Measurements from ENCODE around the gene TSC2. TPM values are rescaled to one million over a fixed set of nuclear protein-coding genes. Genes with fewer than 3 reads are reported as not detected.

Gene TSC2
- total RNA-seq, 1 experiment from 2014 or later, result 59.3 TPM

- DNase-seq (no peak), ATAC-seq (no peak)
- TF ChIP-seq CTCF (conservative IDR thresholded peaks at IDR 0.05; ENCODE audit: low read depth, low read length) (no peak), EZH2phosphoT487 (IDR thresholded peaks at IDR 0.05; ENCODE audit: borderline replicate concordance, low read length) (no peak), EZH2 (IDR thresholded peaks at IDR 0.05; ENCODE audit: low read length, unreplicated experiment) (no peak)
- Histone ChIP-seq H3K4me2 (ENCODE audit: low read length) (no peak overlapping the region), H3K27me3 (ENCODE audit: low read length) (no peaks in the 10 kb centered on the region), H3K9me2 (replicated peaks; ENCODE audit: low read length) (no peaks in the 10 kb centered on the region), H3F3A (ENCODE audit: low read length, unreplicated experiment) (no peaks in the 10 kb centered on the region), H3K79me2 (ENCODE audit: low read length) (no peaks in the 10 kb centered on the region), H3K9me3 (ENCODE audit: low read length) (no peaks in the 10 kb centered on the region), H3K4me1 (ENCODE audit: insufficient read depth, low read length) (peaks cover 8% of the 10 kb centered on the region), H3K36me3 (ENCODE audit: low read depth, low read length) (no peaks in the 10 kb centered on the region), H3K9ac (ENCODE audit: low read length) (no peak overlapping the region), H3K27ac (ENCODE audit: low read length) (no peak overlapping the region), H2AFZ (ENCODE audit: low read length) (no peak overlapping the region), H4K20me1 (ENCODE audit: low read length) (no peaks in the 10 kb centered on the region), H3K4me3 (ENCODE audit: low read length) (no peak overlapping the region)
- intact Hi-C loops (cut with micrococcal nuclease), result no loop called here
- CTCF ChIA-PET, result no interaction called here
- BruUV-seq (replicated peaks), result no TSS peak
- POLR2A ChIA-PET (ENCODE audit: unreplicated experiment), result no interaction called here
Measured at GRCh38 chr16:2092866-2093265, 45.1 kb downstream of the TSC2 start.

GRCh38 chr16:2093793-2094192, 46.0 kb downstream of the TSC2 start:
- CTCF ChIA-PET, result no interaction called here
- BruUV-seq (replicated peaks), result no TSS peak
- Histone ChIP-seq H3K4me1 (ENCODE audit: insufficient read depth, low read length) (peaks cover 8% of the 10 kb centered on the region), H3K4me3 (ENCODE audit: low read length) (no peak overlapping the region), H2AFZ (ENCODE audit: low read length) (no peak overlapping the region), H3K36me3 (ENCODE audit: low read depth, low read length) (no peaks in the 10 kb centered on the region), H3K9me3 (ENCODE audit: low read length) (no peaks in the 10 kb centered on the region), H3K27ac (ENCODE audit: low read length) (no peak overlapping the region), H3K9me2 (replicated peaks; ENCODE audit: low read length) (no peaks in the 10 kb centered on the region), H3K9ac (ENCODE audit: low read length) (no peak overlapping the region), H3K79me2 (ENCODE audit: low read length) (no peaks in the 10 kb centered on the region), H3F3A (ENCODE audit: low read length, unreplicated experiment) (no peaks in the 10 kb centered on the region), H4K20me1 (ENCODE audit: low read length) (no peaks in the 10 kb centered on the region), H3K4me2 (ENCODE audit: low read length) (no peak overlapping the region), H3K27me3 (ENCODE audit: low read length) (no peaks in the 10 kb centered on the region)
- POLR2A ChIA-PET (ENCODE audit: unreplicated experiment), result no interaction called here
- no peak for DNase-seq
- TF ChIP-seq CTCF (conservative IDR thresholded peaks at IDR 0.05; ENCODE audit: low read depth, low read length), result no peak
- TF ChIP-seq EZH2phosphoT487 (IDR thresholded peaks at IDR 0.05; ENCODE audit: borderline replicate concordance, low read length), result no peak
- no peak for TF ChIP-seq EZH2 (IDR thresholded peaks at IDR 0.05; ENCODE audit: low read length, unreplicated experiment)
- no peak for ATAC-seq
- intact Hi-C loops (cut with micrococcal nuclease), result no loop called here

GRCh38 chr16:2095315-2095853, 47.6 kb downstream of the TSC2 start:
- H3K36me3 ChIP-seq (ENCODE audit: low read depth, low read length), result no peaks in the 10 kb centered on the region

More at GRCh38 chr16:2095315-2095853, 47.6 kb downstream of the TSC2 start:
- intact Hi-C loops (cut with micrococcal nuclease), result no loop called here
- Histone ChIP-seq H3K9me2 (replicated peaks; ENCODE audit: low read length) (no peaks in the 10 kb centered on the region), H4K20me1 (ENCODE audit: low read length) (no peaks in the 10 kb centered on the region), H3K79me2 (ENCODE audit: low read length) (no peaks in the 10 kb centered on the region), H3F3A (ENCODE audit: low read length, unreplicated experiment) (no peaks in the 10 kb centered on the region), H3K9ac (ENCODE audit: low read length) (no peak overlapping the region), H3K4me2 (ENCODE audit: low read length) (no peak overlapping the region), H3K27ac (ENCODE audit: low read length) (no peak overlapping the region), H3K9me3 (ENCODE audit: low read length) (no peaks in the 10 kb centered on the region), H3K4me3 (ENCODE audit: low read length) (no peak overlapping the region), H3K27me3 (ENCODE audit: low read length) (no peaks in the 10 kb centered on the region), H3K4me1 (ENCODE audit: insufficient read depth, low read length) (peaks cover 8% of the 10 kb centered on the region), H2AFZ (ENCODE audit: low read length) (no peak overlapping the region)
- TF ChIP-seq EZH2 (IDR thresholded peaks at IDR 0.05; ENCODE audit: low read length, unreplicated experiment) (no peak), CTCF (conservative IDR thresholded peaks at IDR 0.05; ENCODE audit: low read depth, low read length) (no peak), EZH2phosphoT487 (IDR thresholded peaks at IDR 0.05; ENCODE audit: borderline replicate concordance, low read length) (no peak)
- ChIA-PET CTCF (no interaction called here), POLR2A (ENCODE audit: unreplicated experiment) (no interaction called here)
- ATAC-seq (peak; percentile 17; the same call in 1 of the 2 replicates), DNase-seq (peak; percentile 36)
- BruUV-seq (replicated peaks), result no TSS peak

Measured in PC-3 (cell line).